ENCODE results near the gene HAUS6. TPM values are rescaled to one million over a fixed set of nuclear protein-coding genes. Genes with fewer than 3 reads are reported as not detected.
"Not testable (repeated sequence)": the region's sequence is repeated elsewhere in the genome, so short reads cannot be mapped to it uniquely, and the experiment has no call there.

Gene HAUS6
- total RNA-seq, 1 donor from 2014 or later, result 12.8 TPM

GRCh38 chr9:19116107-19116790 is 13.5 kb upstream of the HAUS6 start:
- no peak for DNase-seq (ENCODE audit: low read depth in 2 of 2)

GRCh38 chr9:19114680-19115270 is 12.1 kb upstream of the HAUS6 start:
- DNase-seq (ENCODE audit: low read depth in 2 of 2), result peak in 1 of 2 donors; percentile 29

- DNase-seq (ENCODE audit: low read depth in 2 of 2), result no peak
These were observed 11.4 kb upstream of the HAUS6 start for GRCh38 chr9:19113964-19114679.

- not testable (repeated sequence) for DNase-seq (ENCODE audit: low read depth in 2 of 2)
These were observed 10.4 kb upstream of the HAUS6 start for GRCh38 chr9:19113064-19113611.

DNA sequence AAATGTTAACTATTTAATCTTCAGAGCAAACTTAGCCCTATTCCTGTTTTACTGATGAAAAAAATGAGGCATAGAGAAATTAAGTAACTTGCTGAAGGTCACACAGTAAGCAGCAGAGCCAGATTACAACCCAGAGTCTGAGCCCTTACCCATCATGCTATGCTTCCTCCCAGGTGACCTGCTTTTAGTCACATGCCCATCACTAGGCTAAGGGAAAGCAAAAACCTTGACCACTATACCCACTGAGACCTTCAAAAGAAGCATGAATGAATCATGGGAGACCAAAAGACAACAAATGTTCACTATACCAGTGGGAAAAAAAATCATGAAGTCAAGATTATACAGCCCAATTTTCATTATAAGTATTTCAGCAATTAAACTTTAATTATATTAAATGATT is 5.3 kb upstream of the HAUS6 start:
- DNase-seq (ENCODE audit: low read depth in 2 of 2), result no peak

DNA sequence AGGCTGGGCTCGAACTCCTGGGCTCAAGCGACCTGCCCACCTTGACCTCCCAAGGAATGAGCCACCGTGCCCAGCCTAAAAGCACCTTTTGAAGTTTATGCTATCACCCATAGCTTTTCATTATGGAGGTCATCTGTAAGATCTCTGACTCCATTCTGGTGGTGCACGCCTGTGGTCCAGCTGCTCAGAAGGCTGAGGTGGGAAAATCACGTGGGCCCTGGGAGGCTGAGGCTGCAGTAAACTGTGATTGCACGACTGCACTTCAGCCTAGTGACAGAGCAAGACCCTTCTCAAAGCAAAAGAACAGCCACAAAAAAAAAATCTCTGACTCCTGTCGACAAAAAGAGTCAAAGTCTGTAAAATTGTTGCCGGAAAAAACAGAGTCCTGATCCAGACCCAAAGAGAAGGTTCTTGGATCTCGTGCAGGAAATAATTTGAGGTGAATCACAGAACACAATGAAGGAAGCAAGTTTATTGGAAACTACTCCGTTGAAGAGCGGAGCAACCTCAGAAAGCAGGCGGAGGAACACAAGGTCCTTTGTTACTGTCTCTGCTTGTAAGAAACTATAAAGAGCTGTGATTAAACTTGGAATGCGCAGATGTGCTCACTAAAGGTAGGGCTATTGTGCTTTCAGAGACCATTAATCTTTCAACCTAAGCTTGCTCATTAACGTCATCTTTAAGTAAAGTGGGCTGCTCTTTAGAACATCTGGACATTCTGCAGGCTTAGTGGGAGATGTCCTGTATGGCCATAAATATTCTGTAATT is 2.0 kb upstream of the HAUS6 start:
- DNase-seq (ENCODE audit: low read depth in 2 of 2), result no peak

- peak in 1 of 2 donors; percentile 29 for DNase-seq (ENCODE audit: low read depth in 2 of 2)
These were observed 498 bp downstream of the HAUS6 start for GRCh38 chr9:19102181-19102630.

DNA sequence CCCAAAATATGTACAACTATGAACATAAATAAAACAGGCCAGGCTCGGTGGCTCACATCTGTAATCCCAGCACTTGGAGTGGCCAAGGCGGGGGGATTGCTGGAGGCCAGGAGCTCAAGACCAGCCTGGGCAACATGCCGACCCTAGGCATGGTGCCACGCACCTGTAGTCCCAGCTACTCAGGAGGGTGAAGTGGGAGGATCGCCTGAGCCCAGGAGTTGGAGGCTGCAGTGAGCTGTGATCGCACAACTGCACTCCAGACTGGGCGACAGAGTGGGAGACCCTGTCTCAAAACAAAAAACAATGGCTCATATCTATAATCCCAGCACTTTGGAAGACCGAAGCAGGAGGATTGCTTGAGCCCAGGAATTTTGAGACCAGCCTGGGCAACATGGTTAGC is 1.5 kb downstream of the HAUS6 start:
- DNase-seq (ENCODE audit: low read depth in 2 of 2), result no peak

DNA sequence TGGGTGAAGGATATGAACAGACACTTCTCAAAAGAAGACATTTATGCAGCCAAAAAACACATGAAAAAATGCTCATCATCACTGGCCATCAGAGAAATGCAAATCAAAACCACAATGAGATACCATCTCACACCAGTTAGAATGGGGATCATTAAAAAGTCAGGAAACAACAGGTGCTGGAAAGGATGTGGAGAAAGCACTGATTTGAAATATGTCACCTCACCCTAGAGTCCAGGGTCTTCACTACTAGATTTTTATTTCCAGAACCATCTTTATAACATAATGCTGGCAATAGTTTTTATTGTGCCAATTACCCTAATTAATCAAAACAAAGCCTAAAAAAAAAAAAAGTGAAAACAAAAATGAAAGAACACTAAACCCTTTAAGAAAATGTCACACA is 5.3 kb downstream of the HAUS6 start:
- DNase-seq (ENCODE audit: low read depth in 2 of 2), result not testable (repeated sequence)

DNA sequence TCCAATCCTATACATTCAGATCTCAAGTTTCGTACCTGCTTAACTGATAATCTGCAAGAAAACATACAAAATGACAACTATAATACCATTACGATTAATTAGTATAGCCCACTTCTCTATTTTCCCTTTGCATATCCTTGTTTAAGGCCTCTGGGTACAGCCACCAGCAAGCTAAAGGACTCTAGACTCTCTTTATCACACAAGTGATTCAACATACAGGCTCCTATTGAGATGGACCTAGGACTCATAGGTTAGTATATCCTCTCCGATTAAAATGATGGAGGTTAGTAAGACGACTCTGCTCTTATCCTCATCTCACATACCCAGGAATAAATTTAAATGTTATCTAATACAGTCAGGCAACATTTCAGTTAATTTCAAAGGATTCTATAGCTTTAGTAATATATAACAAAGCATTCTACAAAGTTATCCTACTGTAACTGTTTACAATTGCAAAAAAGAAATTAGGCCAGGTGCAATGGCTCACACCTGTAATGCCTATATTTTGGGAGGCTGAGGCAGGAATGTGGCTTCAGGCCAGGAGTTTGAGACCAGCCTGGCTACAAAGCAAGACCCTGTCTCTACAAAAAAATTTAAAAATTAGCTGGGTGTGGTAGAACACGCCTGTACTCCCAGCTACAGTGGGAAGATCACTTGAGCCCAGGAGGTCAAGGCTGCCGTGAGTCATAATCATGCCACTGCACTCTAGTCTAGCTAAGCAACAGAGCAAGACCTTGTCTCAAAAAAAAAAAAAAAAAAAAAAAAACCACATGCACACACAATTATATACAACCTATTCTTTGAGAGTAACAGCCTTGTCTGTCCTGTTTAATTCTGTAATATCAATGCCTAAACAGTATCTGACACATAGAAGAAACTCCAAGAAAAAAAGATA is 15.4 kb downstream of the HAUS6 start:
- no peak for DNase-seq (ENCODE audit: low read depth in 2 of 2)

DNA sequence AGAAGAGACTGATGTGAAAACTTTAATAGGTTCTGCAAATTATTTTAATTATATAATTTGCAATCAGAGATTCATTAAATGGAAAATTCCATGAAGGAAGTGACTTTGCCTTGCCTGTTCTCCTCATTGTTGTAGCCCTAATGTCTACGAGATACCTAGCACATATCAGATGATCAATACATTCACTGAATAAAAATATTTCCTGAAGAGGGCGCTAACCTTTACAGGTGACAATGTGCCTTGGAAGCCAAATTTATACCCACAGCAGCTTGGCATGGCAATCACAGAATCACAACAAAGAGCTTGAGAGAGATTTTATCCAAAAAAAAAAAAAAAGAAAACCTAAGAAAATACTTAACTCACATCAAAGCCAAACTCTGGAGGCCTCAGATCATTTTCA is 17.4 kb downstream of the HAUS6 start:
- DNase-seq (ENCODE audit: low read depth in 2 of 2), result peak in 1 of 2 donors; percentile 19

DNA sequence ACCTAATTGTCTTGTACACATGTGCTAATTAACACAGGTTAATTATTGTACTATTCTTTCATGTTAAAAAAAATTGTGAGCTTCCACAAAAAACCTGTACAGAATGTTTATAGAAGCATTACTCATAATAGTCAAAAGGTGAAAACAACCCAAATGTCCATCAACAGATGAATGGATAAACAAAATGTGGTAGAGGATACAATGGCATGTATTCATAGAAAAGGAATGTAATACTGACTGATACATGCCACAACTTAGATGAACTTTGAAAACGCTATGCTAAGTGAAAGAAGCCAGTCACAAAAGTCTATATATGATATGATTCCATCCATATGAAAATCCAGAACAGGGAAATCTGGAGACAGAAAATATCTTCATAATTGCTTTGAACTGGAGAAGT is 27.9 kb downstream of the HAUS6 start:
- DNase-seq (ENCODE audit: low read depth in 2 of 2), result peak; percentile 54 to 84

DNA sequence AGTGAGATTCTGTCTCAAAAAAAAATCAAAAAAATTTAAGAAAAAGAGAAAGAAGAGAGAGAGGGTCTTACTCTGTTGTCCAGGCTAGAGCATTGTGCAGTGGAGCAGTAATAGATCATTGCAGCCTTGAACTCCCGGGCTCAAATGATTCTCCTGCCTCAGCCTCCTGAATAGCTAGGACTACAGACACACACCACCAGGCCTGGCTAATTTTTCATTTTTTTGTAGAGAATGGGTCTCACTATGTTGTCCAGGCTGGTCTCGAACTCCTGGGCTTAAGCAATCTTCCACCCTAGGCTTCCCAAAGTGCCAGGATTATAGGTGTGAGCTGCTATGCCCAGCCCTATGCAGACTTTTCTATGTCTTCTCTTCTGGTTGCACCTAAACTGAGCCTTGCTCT is 28.5 kb downstream of the HAUS6 start:
- DNase-seq (ENCODE audit: low read depth in 2 of 2), result no peak

- no peak for DNase-seq (ENCODE audit: low read depth in 2 of 2)
These were observed 45.7 kb downstream of the HAUS6 start for GRCh38 chr9:19057033-19057432.

DNA sequence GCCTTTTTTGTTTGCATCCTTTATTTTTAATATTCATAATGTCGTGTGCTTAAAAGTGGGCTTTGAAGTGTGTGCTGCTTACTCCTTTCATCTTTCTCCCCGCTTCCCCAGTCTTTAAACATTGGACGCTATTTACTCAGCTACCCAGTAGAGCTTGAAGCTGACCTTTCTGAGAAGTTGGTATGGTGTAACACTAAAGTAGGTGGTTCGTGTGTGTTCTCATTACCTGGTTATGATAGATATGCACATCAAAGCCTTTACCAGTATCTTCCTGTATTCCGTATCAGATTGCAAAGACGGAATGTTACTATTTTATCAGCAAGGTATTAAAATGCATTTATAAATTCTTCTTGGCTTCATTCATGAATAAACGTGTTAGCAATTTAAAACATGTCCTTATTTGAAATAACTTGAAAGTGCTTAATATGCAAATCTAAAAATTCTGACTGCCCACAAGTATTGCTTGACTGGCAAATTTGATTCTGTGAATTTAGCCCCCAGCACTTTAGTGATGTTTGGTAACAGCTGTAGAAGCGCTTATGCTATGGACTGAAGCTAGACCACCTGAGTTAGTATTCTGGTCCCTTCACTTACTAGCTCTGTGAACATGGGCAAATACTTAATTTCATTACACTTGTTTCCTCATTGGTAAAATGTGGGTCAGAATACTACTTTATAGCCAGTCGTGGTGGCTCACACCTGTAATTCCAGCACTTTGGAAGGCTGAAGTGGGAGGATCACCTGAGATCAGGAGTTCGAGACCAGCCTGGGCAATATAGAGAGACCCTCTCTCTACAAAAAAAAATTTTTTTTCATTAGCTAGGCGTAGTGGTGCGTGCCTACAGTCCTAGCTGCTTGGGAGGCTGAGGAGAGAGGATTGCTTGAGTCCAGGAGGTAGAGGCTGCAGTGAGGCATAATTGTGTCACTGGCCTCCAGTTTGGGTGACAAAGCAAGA is 51.8 kb downstream of the HAUS6 start:
- DNase-seq (ENCODE audit: low read depth in 2 of 2), result no peak

- peak in 1 of 2 donors; percentile 34 for DNase-seq (ENCODE audit: low read depth in 2 of 2)
These were observed 52.6 kb downstream of the HAUS6 start for GRCh38 chr9:19049917-19050636.

- peak; percentile 90 to 96 for DNase-seq (ENCODE audit: low read depth in 2 of 2)
These were observed 53.5 kb downstream of the HAUS6 start, which contains the start of gene RRAGA for GRCh38 chr9:19048966-19049916. RRAGA (plus strand) TSS chr9:19049427; CDS start chr9:19049660, 233 bp downstream.

Measured in dermis microvascular lymphatic vessel endothelial cell (primary cell).